Head of caudate nucleus (tissue), 42 donors: Measurements from ENCODE around the gene OR2T2.
"Not testable (repeated sequence)": the region's sequence is repeated elsewhere in the genome, so short reads cannot be mapped to it uniquely, and the experiment has no call there.

Experiments used
- DNase-seq, 42 donors: peaks; one replicate each; pipeline versions ENCODE4 v3.0.0 to v3.0.0-alpha.2; 2020 to 2021; ENCODE audit warnings: mixed read lengths in 7 of 42
- intact Hi-C: fragments of 100-400 bp; cut with DNase I; formaldehyde crosslinking; loops from one replicate; pipeline ENCODE4 v1.15.0; 2022

OR2T2 gene

GRCh38 chr1:248445399-248445798 is at the start of gene OR2T2:
Gene OR2T2 (plus strand): TSS chr1:248445637. CDS start chr1:248452798, 7,161 bp downstream.
- DNase-seq, intact Hi-C loops: not testable (repeated sequence)

- intact Hi-C loops, result no loop called here
- no peak for DNase-seq
Measured at GRCh38 chr1:248402748-248403147, 42.7 kb upstream of the OR2T2 start, which contains the start of gene OR2T1. Gene OR2T1 (plus strand): TSS chr1:248403048. CDS start chr1:248406148, 3,100 bp downstream.

- intact Hi-C loops, result no loop called here
- no peak for DNase-seq
Measured at GRCh38 chr1:248404024-248404423, 41.4 kb upstream of the OR2T2 start.

- intact Hi-C loops, result no loop called here
- DNase-seq, result no peak
Measured at GRCh38 chr1:248406721-248407692, 38.4 kb upstream of the OR2T2 start.

GRCh38 chr1:248416226-248416625 is 29.2 kb upstream of the OR2T2 start:
- DNase-seq, result no peak
- intact Hi-C loops, result no loop called here

- DNase-seq, result no peak
- intact Hi-C loops, result no loop called here
Measured at GRCh38 chr1:248417854-248418253, 27.6 kb upstream of the OR2T2 start.

- DNase-seq, result no peak
Measured at GRCh38 chr1:248421384-248421783, 24.1 kb upstream of the OR2T2 start.

GRCh38 chr1:248427526-248428191 is 17.8 kb upstream of the OR2T2 start:
- intact Hi-C loops, DNase-seq: not testable (repeated sequence)

More at GRCh38 chr1:248421384-248421783, 24.1 kb upstream of the OR2T2 start:
- intact Hi-C loops, result no loop called here

GRCh38 chr1:248428192-248428533 is 17.3 kb upstream of the OR2T2 start:
- intact Hi-C loops, DNase-seq: not testable (repeated sequence)

GRCh38 chr1:248431683-248432082 is 13.8 kb upstream of the OR2T2 start:
- intact Hi-C loops, DNase-seq: not testable (repeated sequence)

- DNase-seq, intact Hi-C loops: not testable (repeated sequence)
Measured at GRCh38 chr1:248432201-248432600, 13.2 kb upstream of the OR2T2 start.

GRCh38 chr1:248433811-248434415 is 11.5 kb upstream of the OR2T2 start:
- DNase-seq, intact Hi-C loops: not testable (repeated sequence)

- DNase-seq, intact Hi-C loops: not testable (repeated sequence)
Measured at GRCh38 chr1:248434913-248435312, 10.5 kb upstream of the OR2T2 start.

GRCh38 chr1:248436303-248436702 is 9.1 kb upstream of the OR2T2 start:
- intact Hi-C loops, DNase-seq: not testable (repeated sequence)

GRCh38 chr1:248438668-248439067 is 6.8 kb upstream of the OR2T2 start:
- intact Hi-C loops, DNase-seq: not testable (repeated sequence)

- DNase-seq, intact Hi-C loops: not testable (repeated sequence)
Measured at GRCh38 chr1:248439283-248439682, 6.2 kb upstream of the OR2T2 start.

GRCh38 chr1:248442500-248443277 is 2.7 kb upstream of the OR2T2 start:
- intact Hi-C loops, DNase-seq: not testable (repeated sequence)

GRCh38 chr1:248444603-248445002 is 834 bp upstream of the OR2T2 start:
- DNase-seq, intact Hi-C loops: not testable (repeated sequence)
